Activated T-helper 1 cell treated with anti-CD3 and anti-CD28 coated beads, Interleukin-2, amount 50 U/mL, for 16 hours (primary cell): Measurements from ENCODE around the gene CALCOCO2.
A peak's percentile ranks its signal among the peaks of the same experiment; 100 is the strongest.
"Not testable (repeated sequence)": the region's sequence is repeated elsewhere in the genome, so short reads cannot be mapped to it uniquely, and the experiment has no call there.

Experiments used
- DNase-seq, 2 donors: peaks; one replicate each; pipeline ENCODE4 v3.0.0-alpha.2; 2020; ENCODE audit warnings: low read depth in 1 of 2, low spot score in 1 of 2

The CALCOCO2 gene, protein sequence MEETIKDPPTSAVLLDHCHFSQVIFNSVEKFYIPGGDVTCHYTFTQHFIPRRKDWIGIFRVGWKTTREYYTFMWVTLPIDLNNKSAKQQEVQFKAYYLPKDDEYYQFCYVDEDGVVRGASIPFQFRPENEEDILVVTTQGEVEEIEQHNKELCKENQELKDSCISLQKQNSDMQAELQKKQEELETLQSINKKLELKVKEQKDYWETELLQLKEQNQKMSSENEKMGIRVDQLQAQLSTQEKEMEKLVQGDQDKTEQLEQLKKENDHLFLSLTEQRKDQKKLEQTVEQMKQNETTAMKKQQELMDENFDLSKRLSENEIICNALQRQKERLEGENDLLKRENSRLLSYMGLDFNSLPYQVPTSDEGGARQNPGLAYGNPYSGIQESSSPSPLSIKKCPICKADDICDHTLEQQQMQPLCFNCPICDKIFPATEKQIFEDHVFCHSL

DNA sequence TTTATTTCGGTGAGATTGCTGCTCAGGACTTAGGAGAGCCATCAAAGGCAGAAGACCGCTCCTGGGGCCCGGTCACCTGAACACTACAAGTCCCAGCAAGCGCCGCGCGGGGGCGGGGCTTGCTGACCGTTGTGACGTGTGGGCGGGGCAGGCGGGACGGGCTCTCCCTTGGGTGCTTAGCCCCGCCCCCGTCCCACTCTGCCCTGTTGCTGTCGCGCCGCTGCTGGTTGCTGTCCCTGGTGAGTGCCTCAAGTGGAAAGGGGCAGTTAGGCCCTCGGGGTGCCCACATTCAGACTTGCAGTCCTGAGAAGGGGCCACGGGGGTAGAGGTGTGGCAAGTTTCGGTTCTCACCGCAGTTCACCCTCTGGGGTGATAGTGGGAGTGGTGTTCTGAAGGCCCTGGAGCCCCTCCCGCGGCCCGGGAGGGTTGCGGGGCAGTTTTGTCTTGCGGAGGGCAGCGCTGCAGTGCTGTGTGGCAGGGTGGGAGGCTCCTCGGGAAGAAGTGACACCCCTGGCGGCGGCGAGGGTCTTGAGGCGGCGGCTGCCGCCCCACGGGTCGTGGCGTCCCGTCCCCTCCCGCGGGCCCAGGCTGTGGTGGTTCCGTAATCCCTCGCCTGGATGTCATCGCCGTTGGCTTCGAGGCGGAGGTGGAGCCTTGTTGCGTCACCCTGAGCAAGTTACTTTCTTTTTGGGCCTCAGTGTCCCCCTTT is at the start of gene CALCOCO2:
CALCOCO2 (plus strand) TSS at position 196 of the 709 bp plus-strand sequence. CDS start 10,673 bp downstream, outside the sequence.
- peak; percentile 69 to 75 for DNase-seq

DNA sequence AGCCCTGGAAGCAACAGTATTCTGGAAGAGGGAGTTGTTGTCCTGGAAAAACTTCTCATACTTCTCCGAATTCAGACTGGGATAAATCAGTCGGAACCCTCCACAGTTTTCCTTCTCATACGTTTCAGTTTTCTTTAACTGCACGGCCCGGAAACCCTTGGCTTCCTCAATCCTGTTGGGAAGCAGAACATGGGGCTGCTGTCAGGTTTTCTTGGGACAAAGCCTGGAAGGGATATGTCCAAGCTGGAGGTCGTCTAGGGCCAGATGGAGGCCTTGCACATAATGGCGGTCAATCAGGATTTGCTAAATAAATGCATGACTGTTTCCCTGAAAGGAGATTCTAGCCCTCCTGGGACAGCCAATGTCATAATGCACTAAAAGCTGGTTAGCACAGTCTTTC is 43.0 kb upstream of the CALCOCO2 start:
- DNase-seq = no peak

DNA sequence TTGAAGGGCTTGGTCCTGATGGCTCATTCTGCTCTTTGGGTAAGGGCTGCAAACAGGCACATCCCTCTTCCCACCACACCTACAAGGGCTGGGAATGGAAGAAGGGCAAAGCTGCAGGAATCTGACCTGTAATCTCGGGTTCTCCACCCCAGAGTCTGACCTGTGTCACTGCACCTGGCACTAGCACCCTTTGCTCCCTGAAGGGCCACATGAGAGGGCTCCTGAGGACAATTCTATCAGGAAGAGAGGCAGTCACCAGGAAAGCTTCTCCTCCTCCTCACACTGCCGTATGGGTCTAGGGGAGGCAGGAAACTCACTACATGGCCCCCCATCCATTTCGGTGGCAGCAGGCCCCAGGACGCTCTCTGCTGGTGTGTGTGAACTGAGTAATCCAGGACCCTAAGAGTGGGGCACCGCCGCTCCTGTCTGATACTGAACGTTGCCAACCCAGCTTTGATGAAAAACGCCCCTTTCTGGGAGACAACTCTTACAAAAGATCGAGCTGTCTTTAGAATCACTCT is 40.2 kb upstream of the CALCOCO2 start:
- DNase-seq = no peak

DNA sequence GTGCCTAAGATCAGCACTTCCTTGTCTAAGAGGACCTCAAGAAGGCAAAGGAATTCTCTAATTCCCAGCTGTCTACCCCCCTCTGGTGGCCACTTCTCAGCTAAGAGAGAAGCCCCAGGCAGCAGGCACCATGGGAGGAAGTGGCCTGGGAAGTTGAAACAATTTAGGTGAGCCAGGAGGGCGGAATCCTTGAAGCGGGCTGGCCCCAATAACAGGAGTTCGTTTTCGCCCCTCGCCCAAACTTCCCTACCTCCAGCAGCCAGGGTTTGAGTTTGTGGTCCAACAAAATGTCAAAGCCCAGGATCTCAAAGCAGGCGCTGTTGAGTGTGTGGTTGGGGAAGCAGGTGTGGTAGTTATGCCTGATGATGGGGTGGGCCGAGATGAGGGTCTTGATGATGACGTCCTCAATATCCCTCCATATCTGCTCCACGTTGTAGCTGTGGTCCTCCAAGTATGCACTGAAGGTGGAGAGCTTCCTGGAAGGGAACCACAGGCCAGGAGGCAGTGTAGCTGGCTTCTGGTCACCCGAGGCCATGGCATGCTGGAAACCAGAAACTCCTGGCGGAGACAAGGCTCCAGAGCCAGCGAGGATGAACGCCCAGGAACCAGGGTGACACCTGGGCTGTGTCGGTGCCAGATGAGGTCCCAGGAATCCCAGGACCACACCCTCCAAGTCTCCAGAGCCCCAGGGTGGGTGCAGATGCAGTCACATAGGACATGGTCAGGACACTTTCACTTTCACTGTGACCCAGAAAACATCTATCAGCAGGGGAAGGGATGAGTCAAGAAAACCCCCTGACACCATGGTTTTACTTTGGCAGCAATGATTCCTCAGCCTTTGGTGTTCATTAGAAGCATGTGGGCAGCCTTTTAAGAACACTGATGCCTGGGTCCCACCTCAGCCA is 39.5 kb upstream of the CALCOCO2 start:
- DNase-seq = no peak

DNA sequence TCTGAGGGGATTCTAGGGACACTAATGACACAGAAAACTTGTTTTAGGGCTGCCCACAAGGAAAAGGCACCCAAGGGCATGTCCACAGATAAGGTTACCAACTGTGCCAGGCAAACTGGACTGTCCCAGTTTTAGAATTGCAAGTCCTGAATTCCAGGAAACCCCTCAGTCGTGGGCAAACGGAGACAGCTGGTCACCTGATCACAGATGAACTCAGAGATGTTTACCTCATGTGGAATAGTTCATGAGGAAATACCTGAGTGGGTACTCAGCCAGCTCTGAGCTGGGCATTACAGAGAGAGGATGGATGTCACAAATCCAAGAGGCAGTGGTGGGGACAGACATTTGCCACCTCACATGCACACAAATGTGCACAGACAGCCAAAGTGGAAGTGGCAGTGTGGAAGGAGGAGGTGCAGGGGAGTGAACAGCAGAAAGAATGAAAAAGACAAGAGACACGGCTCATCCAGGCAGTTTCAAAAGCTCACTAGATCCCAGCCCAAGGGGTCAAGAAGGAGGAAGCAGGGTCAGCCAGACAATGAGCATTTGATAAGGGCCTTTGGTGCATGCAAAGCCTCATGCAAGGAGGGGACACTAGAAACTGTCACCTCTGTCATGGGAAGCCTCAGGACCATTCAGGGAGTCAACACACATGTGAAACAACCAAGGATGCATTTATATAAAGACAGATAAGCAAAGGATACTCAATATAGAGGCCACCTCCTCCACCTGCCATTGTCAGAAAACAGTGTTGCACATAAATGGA is 38.6 kb upstream of the CALCOCO2 start:
- DNase-seq = no peak

DNA sequence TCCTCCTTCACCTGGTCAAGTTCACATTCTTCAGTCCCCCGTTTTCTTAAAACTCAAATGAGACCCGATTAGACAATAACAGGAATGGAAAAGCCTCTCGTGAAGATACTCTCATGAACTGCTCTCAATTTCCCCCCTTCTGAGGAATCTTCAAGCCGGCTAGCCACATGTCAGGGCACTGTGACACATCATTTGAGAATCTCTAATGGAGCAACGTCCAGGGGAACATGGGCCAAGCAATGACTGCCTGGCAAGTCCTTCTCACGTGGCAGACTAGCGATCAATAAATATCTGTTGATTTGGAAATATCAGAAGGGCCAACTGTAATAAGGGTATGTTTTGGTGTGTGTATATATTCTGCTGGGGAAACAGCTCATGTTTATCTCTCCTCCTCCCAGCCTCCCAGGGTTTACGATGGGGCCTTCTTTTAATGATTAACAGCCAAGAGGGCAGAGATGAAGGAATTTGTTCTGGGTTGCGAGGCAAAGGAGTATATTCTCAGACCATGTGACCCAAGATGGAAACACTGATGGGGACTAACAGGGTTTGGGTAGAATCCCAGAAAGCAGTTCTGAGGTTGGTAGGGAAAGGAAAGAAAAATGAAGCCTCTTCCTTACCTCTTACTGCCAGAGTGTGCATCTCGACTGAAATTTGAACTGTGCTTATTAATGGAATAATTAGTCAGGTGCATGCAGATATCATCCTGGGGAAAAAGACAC is 35.2 kb upstream of the CALCOCO2 start:
- no peak for DNase-seq

DNA sequence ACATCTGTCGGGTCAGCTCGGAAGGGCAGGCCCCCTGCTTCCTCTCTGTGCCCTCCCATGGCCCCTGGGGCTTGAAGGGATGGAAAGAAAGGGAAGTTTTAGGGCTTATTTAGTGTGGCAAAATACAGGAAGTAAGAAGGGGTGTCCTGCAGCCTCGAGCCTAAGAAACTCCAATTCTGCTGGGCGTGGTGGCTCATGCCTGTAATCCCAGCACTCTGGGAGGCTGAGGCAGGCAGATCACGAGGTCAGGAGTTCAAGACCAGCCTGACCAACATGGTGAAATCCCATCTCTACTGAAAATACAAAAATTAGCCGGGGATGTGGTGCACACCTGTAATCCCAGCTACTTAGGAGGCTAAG is 34.7 kb upstream of the CALCOCO2 start:
- not testable (repeated sequence) for DNase-seq

DNA sequence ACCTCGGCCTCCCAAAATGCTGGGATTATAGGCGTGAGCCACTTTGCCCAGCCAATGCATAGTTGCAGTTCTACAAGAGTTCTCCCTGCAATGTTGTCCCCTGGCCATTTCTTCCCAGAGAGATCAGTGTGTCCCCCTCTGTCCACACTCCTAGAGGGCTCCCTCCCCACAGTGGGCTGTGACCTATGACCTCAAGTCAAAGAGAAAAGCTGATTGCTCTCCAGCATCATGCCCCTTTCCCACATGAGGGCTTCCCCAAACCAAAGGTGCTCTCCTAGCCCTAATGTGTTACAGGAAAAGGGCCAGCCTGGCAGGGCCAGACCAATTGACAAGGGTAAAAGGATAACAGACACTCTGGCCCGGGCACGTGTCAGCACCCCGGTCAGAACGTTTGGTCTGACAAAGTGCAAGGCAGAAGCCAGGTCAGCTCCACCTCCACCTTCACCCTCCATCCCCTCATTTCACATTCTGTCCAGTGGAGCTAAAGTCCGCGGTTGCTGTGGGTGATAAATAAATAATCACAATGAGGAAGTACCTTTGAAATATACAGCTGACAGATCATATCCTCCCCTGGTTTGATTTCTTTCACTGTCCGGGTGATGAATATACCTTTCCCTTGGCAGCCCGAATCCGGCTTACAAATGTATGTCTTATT is 31.6 kb upstream of the CALCOCO2 start:
- DNase-seq = no peak

DNA sequence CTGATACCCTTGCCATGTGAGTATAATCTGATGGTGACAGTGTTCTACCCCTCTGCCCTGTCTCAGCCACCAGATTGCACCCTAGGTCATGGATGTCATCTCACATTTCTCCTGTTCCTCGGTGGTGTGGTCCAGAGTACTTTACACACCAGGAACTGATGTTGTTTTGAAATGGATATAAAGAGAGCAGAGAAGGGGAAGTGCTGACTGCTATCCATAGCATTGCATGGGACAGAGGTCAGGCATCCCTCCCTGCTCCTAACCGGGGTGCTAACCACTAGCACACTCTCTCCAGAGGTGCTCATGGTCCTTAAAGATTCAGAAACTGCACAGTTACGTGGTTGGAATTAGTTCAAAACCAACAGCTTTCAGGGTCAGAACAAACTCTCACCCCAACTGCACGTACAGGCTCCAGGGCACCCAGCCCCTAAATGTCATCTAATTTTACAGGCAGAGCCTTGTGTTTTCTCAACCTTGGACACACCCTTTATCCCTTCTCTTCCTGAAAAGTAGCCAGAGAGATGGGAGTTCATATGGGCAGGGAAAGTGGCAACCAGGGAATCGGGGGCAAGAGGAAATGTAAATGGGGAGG is 30.1 kb upstream of the CALCOCO2 start:
- no peak for DNase-seq

DNA sequence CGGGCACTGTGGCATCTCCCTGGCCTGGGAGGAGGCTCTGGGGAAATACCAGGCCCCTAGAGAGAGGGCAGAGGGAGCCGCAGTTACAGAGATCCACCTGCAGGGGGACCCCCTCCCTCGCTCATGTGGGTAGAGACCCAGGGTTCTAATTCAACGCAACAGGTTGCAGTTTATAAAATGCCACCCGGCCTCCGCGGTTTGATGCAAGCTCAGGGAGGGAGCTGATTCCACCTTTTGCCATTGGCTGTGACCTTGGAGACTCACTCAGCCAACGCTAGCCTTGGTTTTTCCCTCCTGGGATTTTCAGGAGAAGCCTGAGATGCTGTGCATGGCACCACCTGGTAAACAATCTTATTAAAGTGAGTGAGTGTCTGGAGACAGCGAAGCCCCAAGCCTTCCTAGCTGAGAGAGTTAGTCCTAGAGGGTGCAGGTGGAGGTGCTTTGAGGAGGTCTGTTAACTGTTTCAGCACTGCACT is 25.9 kb upstream of the CALCOCO2 start:
- peak; percentile 41 for DNase-seq

DNA sequence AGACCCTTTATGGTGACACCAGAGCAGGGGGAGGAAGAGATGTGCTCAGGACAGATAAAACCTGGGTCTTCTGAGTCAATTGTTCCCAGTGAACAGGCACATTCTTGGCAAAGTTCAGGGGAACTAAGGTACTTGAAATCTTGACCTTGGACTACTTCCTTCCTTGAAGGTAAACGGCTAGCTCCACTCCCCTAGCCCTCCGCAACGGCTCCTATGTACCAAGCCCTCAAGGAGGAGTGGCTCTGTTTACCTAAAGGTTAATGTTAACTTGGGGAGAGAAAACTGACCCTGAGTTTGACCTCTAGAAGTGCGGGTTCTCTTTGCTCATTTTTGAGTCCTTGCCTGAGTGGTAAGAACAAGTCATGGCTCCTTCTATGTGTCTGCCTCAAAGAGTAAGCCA is 21.7 kb upstream of the CALCOCO2 start:
- DNase-seq = no peak

DNA sequence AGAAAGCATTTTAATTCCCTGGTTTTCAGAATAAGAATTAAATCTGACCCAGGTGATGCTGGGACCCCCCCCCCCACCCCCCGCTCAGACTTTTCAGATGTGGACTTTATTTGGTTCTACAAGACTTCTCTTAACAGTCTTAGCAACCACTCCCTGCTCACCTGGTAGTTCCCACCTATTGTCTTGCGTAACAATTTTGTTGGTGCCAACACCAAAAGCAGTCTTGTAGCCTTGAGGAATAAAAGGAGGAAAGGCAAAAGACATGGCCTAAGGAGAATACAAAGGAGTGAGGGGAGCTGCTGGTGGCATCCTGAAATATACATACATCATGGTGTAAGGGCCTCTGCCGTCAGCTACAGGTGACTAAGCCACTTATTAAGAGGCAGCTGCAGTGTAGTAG is 18.8 kb upstream of the CALCOCO2 start:
- no peak for DNase-seq

DNA sequence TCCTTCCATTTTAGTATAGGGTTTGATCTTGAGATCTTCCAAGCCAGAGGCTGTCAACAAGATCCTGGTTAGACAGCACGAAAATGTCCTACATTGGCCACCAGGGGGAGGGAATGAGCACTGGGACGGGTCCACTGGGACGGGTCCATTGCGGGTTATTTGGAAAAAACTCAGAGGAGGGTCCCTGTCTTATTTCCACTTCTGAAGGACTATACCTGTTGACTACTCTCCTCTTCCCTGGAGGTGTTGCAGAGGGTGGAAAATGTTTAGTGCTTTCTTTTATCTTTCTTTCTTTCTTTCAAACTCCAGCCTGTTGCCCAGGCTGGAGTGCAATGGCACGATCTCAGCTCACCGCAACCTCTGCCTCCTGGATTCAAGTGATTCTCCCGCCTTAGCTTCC is 16.3 kb upstream of the CALCOCO2 start:
- peak; percentile 24 to 37 for DNase-seq

DNA sequence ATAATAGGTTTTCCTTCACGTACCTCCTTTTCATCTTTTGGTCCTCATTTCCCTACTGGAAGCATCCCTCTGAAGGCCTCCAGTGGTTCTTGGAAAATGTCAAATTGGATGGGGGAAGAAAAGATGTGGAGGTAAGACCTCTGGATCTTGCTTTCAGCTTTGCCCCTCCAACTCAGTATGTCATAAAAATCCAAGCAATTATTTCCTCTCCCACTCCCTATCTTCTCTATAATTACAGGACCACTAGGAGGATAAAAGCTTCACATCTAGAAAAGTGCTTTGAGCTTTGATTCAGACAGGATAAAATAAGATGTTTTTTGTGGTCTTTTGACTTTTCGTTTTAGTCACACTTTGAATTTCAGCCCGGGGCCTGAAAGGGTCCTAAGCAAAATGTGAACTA is 15.5 kb upstream of the CALCOCO2 start:
- no peak for DNase-seq

DNA sequence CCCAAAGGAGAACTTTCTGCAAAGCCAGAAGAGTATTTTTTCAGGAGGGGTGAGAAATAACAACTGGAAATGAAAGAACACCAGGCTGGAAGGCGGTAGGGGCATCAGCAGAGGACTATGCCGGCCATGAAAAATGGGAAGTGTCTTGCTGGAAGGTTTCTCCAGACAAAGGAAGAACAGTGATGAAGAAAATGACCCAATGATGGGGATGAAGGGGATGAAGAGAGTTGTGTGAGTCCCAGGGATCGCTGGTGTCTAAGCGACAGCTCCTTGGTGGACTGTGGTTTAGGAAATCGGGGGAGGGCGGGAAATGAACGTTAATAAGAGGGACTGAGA is 14.4 kb upstream of the CALCOCO2 start:
- DNase-seq = no peak

DNA sequence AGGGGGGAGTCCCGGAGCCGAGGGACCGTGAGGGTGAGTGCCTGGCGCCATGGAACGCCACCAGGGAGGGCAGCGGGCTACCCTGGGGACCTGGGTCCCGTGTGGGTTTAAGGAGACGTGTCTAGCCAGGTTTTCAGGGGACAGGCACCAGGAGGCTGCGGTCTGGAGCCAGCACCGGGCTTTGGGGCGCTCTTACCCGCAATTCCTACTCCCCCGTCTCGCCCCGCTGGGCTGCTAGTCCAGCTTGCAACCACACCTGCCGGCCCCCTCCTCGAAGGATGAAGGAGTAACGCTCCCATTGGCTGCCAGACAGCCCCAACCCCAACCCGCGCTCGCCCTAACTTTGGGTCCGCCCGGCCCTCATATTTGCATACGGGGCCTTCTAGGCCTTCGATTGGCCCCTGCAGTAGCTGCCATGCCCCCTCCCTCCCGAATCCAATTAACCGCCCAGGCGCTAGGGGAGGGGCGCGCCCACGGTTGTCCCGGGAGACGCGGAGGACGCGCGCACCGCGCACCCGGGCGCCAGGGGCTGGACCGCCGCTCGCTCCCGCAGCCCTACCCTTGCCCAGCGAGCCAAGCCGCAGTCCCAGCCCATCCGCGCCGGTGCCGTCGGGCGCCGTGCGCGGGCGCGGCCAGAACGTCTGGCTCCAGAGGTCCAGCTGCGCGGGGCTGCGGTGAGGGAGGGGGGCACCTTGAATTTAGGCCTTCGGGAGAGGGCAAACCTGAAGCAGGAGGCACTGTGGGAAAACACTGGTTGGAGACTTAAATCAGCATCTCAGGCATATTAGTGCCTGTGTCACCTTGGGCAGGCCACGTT is 13.9 kb upstream of the CALCOCO2 start, which contains the start of gene TTLL6:
TTLL6 (minus strand) TSS at position 456 of the 817 bp plus-strand sequence; CDS start at position 299, 157 bp downstream.
- DNase-seq = peak; percentile 53 to 70

DNA sequence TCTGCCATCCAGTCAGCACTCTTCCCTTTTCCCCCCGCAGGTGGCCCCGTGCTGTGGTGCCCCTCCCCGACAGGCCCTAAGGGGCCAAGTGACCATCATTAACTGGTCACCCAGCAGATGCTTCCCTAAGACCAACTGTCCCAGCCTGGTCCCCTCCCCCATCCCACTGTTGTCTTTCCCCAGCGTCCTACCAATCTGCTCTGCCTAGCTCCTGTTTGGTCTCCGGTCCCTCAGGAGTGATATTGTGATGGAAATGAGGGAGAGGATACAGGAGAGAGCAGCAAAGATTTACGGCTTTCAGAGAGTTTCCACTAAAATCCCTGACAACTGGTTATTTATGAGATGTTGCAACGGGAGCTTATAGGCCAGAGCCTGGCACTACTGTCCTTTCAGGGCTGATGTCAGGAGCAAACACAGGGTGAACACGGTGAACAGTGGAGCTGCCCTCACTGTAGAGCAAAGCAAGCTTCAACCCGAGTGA is 12.4 kb upstream of the CALCOCO2 start:
- DNase-seq = no peak

DNA sequence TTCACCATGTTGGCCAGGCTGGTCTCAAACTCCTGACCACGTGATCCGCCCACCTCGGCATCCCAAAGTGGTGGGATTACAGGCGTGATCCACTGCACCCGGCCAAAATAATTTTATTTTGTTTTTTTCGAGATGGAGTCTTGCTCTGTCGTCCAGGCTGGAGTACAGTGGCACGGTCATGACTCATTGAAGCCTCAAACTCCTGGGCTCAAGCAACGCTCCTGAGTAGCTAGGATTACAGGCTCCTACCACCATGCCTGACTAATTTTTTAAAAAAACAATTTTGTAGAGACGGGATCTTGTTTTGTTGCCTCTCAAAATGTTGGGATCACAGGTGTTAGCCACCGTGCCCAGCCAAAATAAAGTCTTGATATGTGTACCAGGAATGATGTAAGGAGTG is 11.4 kb upstream of the CALCOCO2 start:
- no peak for DNase-seq
